Stimulated activated naive CD8-positive, alpha-beta T cell treated with anti-CD3 and anti-CD28 coated beads, Interleukin-15, amount 100 ng/mL, for 72 hours (primary cell): ENCODE results near the gene GSTP1.
"Not testable (repeated sequence)": the region's sequence is repeated elsewhere in the genome, so short reads cannot be mapped to it uniquely, and the experiment has no call there.

Experiments
- ATAC-seq: fragments of 150-1000 bp; cut with Tn5 transposase; 2 replicates; pipeline ENCODE4 v1.10.0; 2021; ENCODE audit warnings: mild to moderate bottlenecking, moderate library complexity
- DNase-seq, 2 donors: peaks; one replicate each; pipeline ENCODE4 v3.0.0; 2021 to 2022
- H3K27ac Mint-ChIP-seq, 2 donors: one replicate each; pipeline ENCODE4 v1.8.0; 2022; ENCODE audit warnings: mild to moderate bottlenecking in 2 of 2, mixed read lengths in 2 of 2, moderate library complexity in 2 of 2
- H3K27me3 Mint-ChIP-seq: one replicate; pipeline ENCODE4 v1.8.0; 2022; ENCODE audit warnings: mixed read lengths
- H3K4me1 Mint-ChIP-seq: one replicate; pipeline ENCODE4 v1.8.0; 2022; ENCODE audit warnings: mild to moderate bottlenecking, mixed read lengths
- H3K4me3 Mint-ChIP-seq, 2 donors: one replicate each; pipeline ENCODE4 v1.8.0; 2022; ENCODE audit warnings: mild to moderate bottlenecking in 2 of 2, mixed read lengths in 2 of 2, moderate library complexity in 1 of 2
- H3K9me3 Mint-ChIP-seq, 2 donors: one replicate each; pipeline ENCODE4 v1.8.0; 2022; ENCODE audit warnings: mixed read lengths in 2 of 2

The GSTP1 gene

GRCh38 chr11:67601098-67601497, 17.5 kb downstream of the GSTP1 start:
- Mint-ChIP-seq H3K9me3 (no peaks in the 10 kb centered on the region), H3K27ac (no peak overlapping the region), H3K27me3 (peaks cover 50% of the 10 kb centered on the region), H3K4me1 (peaks cover 18% of the 10 kb centered on the region), H3K4me3 (no peak overlapping the region)
- DNase-seq (no peak), ATAC-seq (no peak)

- not testable (repeated sequence) for DNase-seq, H3K4me3 Mint-ChIP-seq, H3K27ac Mint-ChIP-seq, H3K9me3 Mint-ChIP-seq, ATAC-seq
- Mint-ChIP-seq H3K4me1 (peaks cover 44% of the 10 kb centered on the region), H3K27me3 (peaks cover 48% of the 10 kb centered on the region)
Measured at GRCh38 chr11:67604119-67604518, 20.5 kb downstream of the GSTP1 start.

- Mint-ChIP-seq H3K27ac (no peak overlapping the region), H3K9me3 (no peaks in the 10 kb centered on the region), H3K27me3 (peaks cover 41% of the 10 kb centered on the region), H3K4me3 (no peak overlapping the region), H3K4me1 (peaks cover 49% of the 10 kb centered on the region)
- ATAC-seq (no peak), DNase-seq (no peak)
Measured at GRCh38 chr11:67604815-67605214, 21.2 kb downstream of the GSTP1 start.

- peak overlapping the region; percentile 90 to 98 for H3K4me3 Mint-ChIP-seq
- ATAC-seq (no peak), DNase-seq (no peak)
- H3K27me3 Mint-ChIP-seq: peaks cover 35% of the 10 kb centered on the region
- peaks cover 44% of the 10 kb centered on the region for H3K4me1 Mint-ChIP-seq
- no peaks in the 10 kb centered on the region for H3K9me3 Mint-ChIP-seq
- H3K27ac Mint-ChIP-seq: peak overlapping the region; percentile 23 to 72
Measured at GRCh38 chr11:67605231-67606011, 21.8 kb downstream of the GSTP1 start.

- ATAC-seq (no peak), DNase-seq (no peak)
- H3K27ac Mint-ChIP-seq: peak overlapping the region in 1 of 2 donors; percentile 90
- peaks cover 29% of the 10 kb centered on the region for H3K27me3 Mint-ChIP-seq
- no peaks in the 10 kb centered on the region for H3K9me3 Mint-ChIP-seq
- H3K4me3 Mint-ChIP-seq: peak overlapping the region; percentile 90 to 98
- H3K4me1 Mint-ChIP-seq: peaks cover 38% of the 10 kb centered on the region
Measured at GRCh38 chr11:67606093-67606491, 22.5 kb downstream of the GSTP1 start.

GRCh38 chr11:67606492-67607295, 23.1 kb downstream of the GSTP1 start, which contains the start of gene NDUFV1:
NDUFV1 (plus strand) TSS chr11:67606936; CDS start chr11:67607005, 69 bp downstream.
- Mint-ChIP-seq H3K9me3 (no peaks in the 10 kb centered on the region), H3K4me1 (peaks cover 39% of the 10 kb centered on the region), H3K27ac (peak within 1 kb of the TSS; percentile 72 to 96), H3K4me3 (peak within 1 kb of the TSS; percentile 90 to 98), H3K27me3 (peaks cover 23% of the 10 kb centered on the region)
- peak; percentile 99 for ATAC-seq
- DNase-seq: peak; percentile 94 to 95

- no peak for DNase-seq
- no peak for ATAC-seq
Measured at GRCh38 chr11:67607507-67607906, 23.9 kb downstream of the GSTP1 start.

GRCh38 chr11:67608486-67608885, 24.9 kb downstream of the GSTP1 start:
- Mint-ChIP-seq H3K4me1 (peaks cover 56% of the 10 kb centered on the region), H3K27ac (peak overlapping the region in 1 of 2 donors; percentile 57), H3K4me3 (peak overlapping the region; percentile 35 to 90), H3K27me3 (peaks cover 14% of the 10 kb centered on the region), H3K9me3 (no peaks in the 10 kb centered on the region)
- ATAC-seq (no peak), DNase-seq (no peak)

More at GRCh38 chr11:67607507-67607906, 23.9 kb downstream of the GSTP1 start:
- H3K4me1 Mint-ChIP-seq: peaks cover 47% of the 10 kb centered on the region
- H3K27ac Mint-ChIP-seq: peak overlapping the region; percentile 72 to 96
- no peaks in the 10 kb centered on the region for H3K9me3 Mint-ChIP-seq
- peak overlapping the region; percentile 90 to 98 for H3K4me3 Mint-ChIP-seq
- H3K27me3 Mint-ChIP-seq: peaks cover 22% of the 10 kb centered on the region

GRCh38 chr11:67609316-67609715, 25.7 kb downstream of the GSTP1 start:
- H3K27ac Mint-ChIP-seq: peak overlapping the region in 1 of 2 donors; percentile 80
- no peak for DNase-seq
- H3K4me3 Mint-ChIP-seq: no peak overlapping the region
- no peaks in the 10 kb centered on the region for H3K9me3 Mint-ChIP-seq
- no peak for ATAC-seq
- H3K27me3 Mint-ChIP-seq: peaks cover 10% of the 10 kb centered on the region
- peaks cover 65% of the 10 kb centered on the region for H3K4me1 Mint-ChIP-seq

- H3K4me1 Mint-ChIP-seq: peaks cover 75% of the 10 kb centered on the region
- no peak overlapping the region for H3K27ac Mint-ChIP-seq
- H3K4me3 Mint-ChIP-seq: no peak overlapping the region
Measured at GRCh38 chr11:67610302-67610868, 26.8 kb downstream of the GSTP1 start.

GRCh38 chr11:67611165-67611564, 27.6 kb downstream of the GSTP1 start:
- Mint-ChIP-seq H3K4me3 (no peak overlapping the region), H3K9me3 (no peaks in the 10 kb centered on the region), H3K27me3 (no peaks in the 10 kb centered on the region), H3K27ac (peak overlapping the region in 1 of 2 donors; percentile 82), H3K4me1 (peaks cover 75% of the 10 kb centered on the region)
- no peak for DNase-seq
- ATAC-seq: no peak

More at GRCh38 chr11:67610302-67610868, 26.8 kb downstream of the GSTP1 start:
- Mint-ChIP-seq H3K9me3 (no peaks in the 10 kb centered on the region), H3K27me3 (no peaks in the 10 kb centered on the region)
- ATAC-seq: no peak
- no peak for DNase-seq

- Mint-ChIP-seq H3K4me3 (no peak overlapping the region), H3K4me1 (peaks cover 77% of the 10 kb centered on the region), H3K9me3 (no peaks in the 10 kb centered on the region), H3K27me3 (no peaks in the 10 kb centered on the region), H3K27ac (peak overlapping the region in 1 of 2 donors; percentile 82)
- ATAC-seq (no peak), DNase-seq (no peak)
Measured at GRCh38 chr11:67611704-67612587, 28.3 kb downstream of the GSTP1 start.

- H3K4me3 Mint-ChIP-seq: no peak overlapping the region
- no peak for DNase-seq
Measured at GRCh38 chr11:67612751-67613150, 29.1 kb downstream of the GSTP1 start.

GRCh38 chr11:67613313-67613959, 29.8 kb downstream of the GSTP1 start:
- Mint-ChIP-seq H3K27me3 (no peaks in the 10 kb centered on the region), H3K9me3 (no peaks in the 10 kb centered on the region), H3K27ac (peak overlapping the region; percentile 96 to 98), H3K4me1 (peaks cover 68% of the 10 kb centered on the region), H3K4me3 (peak overlapping the region; percentile 85 to 93)
- DNase-seq: no peak
- ATAC-seq: no peak

More at GRCh38 chr11:67612751-67613150, 29.1 kb downstream of the GSTP1 start:
- Mint-ChIP-seq H3K4me1 (peaks cover 75% of the 10 kb centered on the region), H3K27me3 (no peaks in the 10 kb centered on the region), H3K9me3 (no peaks in the 10 kb centered on the region), H3K27ac (peak overlapping the region in 1 of 2 donors; percentile 87)
- ATAC-seq: no peak
